Activated CD4-positive, alpha-beta T cell treated with anti-CD3 and anti-CD28 coated beads for 48 hours (primary cell): ENCODE results near the gene SERPIND1.
"Not testable (repeated sequence)": the region's sequence is repeated elsewhere in the genome, so short reads cannot be mapped to it uniquely, and the experiment has no call there.

Source experiments
- DNase-seq: peaks from one replicate; pipeline ENCODE4 v3.0.0-alpha.2; 2020

SERPIND1 gene, protein sequence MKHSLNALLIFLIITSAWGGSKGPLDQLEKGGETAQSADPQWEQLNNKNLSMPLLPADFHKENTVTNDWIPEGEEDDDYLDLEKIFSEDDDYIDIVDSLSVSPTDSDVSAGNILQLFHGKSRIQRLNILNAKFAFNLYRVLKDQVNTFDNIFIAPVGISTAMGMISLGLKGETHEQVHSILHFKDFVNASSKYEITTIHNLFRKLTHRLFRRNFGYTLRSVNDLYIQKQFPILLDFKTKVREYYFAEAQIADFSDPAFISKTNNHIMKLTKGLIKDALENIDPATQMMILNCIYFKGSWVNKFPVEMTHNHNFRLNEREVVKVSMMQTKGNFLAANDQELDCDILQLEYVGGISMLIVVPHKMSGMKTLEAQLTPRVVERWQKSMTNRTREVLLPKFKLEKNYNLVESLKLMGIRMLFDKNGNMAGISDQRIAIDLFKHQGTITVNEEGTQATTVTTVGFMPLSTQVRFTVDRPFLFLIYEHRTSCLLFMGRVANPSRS

DNA sequence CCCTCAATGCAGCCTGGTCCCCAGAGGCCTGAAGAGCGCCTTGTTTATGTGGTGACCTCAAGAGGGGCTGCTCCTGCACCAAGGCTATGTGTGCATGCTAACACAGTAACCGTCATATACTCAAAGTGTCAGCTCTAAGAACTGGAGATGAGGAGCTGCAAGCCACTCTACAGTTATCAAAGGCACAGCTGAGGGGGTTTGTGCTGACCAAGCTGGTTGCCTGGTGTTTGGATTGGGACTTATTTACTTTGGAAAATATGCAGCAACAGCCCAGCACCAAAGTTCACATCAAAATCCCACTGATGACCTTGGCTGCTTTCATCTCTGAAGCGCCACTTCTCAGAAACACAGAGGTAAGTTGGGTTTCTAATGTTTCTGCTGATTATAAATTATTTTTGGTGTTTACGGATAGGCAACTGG is at the start of gene SERPIND1:
Gene SERPIND1, plus strand, starts transcription at position 321 of the 420 bp plus-strand sequence. CDS start 5,200 bp downstream, outside the sequence.
- DNase-seq = no peak

DNA sequence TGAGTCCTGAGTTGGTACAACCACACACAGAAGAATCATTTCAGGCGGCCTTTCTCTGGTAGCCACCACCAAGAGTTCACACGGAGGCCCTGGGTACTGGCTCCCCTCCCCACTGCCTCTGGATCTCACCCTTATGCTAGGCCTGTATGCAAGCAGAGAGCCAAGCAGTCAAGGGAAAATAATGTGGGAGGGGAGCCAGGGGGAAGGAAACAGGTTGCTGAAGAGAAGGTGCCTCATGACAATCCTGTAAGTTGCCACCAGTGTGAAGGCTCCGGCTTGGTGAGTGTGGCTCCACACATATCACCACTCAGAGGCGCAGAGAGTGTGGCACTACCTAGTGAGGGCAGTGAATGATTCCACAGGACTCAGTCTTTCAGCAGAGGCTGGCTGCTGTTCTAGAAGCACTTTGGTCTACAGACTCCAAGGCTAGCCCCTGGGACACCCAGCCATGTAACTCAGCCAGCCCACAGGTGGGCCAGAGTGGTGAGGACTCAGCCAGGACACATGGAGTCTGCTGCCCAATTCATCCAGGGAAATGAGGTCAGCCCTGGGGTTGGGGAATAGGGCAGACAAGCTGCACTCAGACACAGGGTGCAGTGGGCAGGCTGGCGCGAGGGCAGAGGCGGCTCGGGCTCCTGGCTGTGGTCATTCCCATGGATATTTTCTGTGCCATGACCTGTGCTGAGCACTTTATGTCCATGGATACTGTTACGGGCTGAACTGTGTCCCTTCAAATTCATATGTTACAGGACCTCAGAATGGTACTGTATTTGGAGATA is 49.0 kb upstream of the SERPIND1 start:
- no peak for DNase-seq

DNA sequence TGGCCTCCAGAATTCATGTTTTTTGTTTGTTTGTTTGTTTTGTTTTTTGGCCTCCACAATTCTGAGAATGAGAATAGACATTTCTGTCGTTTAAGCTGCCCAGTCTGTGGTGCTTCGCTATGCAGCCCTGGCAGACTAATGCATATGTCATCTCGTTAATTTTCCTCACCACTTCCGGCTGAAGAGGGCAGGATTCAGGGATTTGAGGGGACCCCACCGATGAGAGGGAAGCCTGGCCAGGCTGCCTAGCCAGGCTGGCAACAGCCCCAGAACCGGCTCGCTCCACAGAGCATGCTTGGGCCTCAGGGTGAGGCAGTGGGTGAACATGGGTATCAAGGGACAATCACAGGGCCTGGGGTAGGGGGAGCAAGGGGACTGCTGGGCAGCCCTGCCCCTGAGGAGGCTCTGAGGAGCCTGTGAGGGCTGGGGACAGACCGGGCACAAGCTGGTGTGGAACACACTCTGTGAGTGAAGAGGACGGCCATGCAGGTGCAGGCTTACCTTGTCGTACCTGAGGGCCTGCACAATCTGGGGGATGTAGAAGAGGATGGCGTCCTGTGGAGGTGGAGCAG is 47.8 kb upstream of the SERPIND1 start:
- no peak for DNase-seq

DNA sequence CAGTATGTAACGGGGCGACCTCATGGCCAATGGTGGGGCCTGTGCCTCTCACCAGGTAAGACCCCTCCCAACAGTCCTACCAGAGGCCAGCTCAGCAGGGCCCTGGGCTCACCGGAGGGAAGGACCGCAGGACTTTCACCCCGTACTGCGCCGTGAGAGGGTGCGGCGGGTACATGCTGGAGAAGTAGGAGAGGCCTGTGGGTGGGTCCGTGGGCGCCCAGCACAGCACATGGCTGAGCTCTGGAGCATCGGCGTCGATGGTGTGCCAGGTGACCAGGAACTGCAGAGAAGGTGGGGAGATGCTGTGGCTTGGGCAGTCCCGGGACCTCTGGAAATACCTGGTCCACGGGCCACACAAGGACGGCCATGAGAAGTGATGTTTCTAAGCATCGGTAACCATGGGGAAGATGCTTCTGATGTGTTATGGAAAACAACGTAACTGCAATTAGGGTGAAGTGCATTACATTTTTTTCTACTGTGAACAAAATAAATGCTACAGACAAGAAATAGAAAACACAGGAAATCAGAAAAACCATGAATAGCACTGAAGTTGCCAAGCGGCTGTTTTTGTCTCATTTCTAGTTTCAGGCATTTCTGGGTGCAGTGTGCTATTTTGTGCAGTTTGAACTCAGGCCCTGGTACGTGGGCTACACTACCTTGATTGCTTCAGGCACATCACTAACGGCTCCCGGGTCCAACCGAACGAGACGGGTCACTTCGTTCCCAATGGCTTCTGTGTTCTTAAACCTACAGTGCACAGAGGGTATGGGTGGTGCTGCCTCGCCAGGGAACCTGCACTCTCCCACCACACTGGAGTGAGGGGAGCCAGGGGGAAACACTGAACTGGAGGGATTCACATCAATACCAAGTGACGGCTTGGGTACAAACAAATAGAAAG is 46.5 kb upstream of the SERPIND1 start:
- DNase-seq = no peak

DNA sequence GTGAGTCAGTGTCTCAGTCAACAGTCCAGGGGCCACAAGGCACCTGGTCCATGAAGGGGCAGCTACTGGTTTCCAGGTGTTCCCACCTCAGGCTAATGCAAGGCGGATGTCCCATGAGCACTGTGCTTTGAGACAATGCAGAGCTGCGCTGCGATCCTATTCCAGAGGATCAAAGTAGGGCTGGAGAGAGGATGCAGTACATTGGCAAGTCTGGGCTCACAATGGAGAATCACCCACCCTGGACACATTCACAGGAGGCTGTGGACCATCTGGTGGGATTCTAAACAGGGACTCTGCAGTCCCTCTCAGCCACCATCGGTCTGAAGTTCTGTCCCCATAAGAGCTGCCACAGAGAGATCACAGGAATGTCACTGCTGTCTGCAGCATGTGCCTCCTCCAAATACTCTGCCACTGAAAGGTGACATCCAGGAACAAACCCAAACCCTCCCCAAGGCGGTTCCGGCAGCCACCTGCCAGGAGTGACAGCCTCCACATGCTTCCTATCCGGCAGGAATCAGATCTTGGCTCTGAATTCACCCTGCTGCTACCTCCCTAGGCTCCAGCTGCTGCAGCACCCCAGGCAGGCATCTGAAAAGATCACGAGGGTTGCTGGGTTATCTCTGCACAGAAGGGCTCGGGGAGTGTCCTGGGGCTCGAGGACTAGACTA is 45.3 kb upstream of the SERPIND1 start:
- DNase-seq = no peak

DNA sequence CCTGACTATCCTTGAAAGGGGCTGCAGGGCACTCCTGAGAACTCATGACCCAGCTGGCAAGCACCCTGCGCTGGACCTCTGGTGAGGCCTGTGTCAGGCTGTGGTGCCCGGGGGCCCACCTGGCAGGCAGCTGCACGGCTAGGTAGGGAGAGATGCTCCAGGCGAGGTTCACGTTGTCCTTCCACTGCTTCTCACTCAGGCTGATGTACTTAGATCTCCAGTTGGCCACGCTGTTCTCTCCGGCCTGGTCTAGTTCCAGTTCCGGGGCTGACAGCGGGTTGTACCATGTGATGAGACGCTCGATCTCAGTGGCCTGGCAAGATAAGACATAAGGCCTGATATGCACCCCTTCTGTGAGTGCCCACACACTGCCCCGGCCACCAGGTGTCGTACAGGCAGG is 44.7 kb upstream of the SERPIND1 start:
- no peak for DNase-seq

DNA sequence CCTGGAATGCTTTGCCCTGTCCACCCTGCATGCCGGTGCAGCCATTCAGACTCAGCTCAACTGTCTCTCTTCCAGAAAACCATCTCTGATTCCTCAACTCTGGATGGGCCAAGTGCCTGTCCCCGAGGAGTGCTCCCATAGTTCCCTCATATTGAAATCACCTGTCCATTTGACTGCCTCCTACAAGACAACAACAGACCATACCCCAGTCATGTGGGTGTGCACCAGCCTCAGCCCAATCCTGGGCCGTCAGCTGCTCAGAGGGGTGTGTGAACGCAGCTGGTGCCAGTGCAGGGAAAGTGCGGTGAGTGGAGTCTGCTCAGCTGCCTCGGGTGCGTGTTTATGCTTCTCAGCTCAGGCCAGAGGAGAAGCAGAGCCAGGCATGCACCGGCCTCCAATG is 41.5 kb upstream of the SERPIND1 start:
- not testable (repeated sequence) for DNase-seq

DNA sequence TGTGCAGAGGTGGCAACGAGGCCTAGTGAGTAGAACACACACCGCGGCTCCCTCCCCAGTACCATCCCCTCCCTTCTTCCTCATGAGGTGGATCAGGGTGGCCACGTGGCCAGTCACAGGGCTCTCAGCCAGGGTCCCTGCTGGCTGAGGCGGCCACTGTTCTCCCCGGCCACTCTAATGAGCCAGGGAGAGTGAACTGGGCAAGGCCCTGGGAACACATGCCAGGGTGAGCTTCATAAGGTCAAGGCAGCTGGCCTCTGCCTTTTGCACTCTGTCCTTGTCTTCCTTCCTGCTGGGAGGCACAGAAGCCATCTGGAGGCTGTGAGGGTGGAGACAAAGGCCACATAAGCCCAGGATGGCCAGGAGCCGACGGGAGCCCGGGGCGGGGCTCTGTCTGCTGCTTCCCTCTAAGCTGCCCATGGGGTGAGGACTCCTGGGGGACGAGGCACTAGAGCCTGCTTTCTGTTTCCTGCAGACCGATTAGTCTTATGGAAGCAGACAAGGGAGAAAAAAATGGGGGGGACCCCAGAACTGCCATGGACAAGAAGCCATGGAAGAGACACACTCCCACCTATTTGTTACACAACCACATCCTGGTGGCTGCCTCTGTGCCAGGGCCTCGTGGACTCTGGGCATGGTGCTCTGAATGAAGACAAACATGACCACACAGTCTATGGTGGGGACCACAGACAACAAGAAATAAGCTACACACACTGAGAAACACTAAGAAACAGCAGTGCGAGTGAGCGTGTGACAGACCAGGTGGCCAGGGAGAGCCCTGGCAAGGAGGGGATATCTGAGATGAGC is 38.4 kb upstream of the SERPIND1 start:
- not testable (repeated sequence) for DNase-seq

DNA sequence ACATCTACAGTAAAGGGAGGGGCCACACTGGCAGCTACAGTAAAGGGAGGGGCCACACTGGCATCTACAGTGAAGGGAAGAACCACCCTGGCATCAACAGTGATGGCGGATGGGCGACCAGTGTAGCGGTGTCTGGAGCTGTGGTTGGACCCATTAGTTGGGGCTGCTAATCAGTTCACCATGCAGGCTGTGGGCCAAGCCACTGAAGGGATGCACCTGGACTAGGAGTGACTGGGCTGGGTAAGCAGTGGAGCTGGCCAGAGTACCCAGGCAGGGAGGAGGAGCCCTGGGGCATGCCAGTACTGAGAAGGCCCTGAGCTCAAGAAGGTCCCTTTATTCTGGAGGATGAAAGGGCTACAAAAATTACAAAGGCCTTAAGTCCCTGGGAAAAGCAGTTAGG is 37.0 kb upstream of the SERPIND1 start:
- not testable (repeated sequence) for DNase-seq

DNA sequence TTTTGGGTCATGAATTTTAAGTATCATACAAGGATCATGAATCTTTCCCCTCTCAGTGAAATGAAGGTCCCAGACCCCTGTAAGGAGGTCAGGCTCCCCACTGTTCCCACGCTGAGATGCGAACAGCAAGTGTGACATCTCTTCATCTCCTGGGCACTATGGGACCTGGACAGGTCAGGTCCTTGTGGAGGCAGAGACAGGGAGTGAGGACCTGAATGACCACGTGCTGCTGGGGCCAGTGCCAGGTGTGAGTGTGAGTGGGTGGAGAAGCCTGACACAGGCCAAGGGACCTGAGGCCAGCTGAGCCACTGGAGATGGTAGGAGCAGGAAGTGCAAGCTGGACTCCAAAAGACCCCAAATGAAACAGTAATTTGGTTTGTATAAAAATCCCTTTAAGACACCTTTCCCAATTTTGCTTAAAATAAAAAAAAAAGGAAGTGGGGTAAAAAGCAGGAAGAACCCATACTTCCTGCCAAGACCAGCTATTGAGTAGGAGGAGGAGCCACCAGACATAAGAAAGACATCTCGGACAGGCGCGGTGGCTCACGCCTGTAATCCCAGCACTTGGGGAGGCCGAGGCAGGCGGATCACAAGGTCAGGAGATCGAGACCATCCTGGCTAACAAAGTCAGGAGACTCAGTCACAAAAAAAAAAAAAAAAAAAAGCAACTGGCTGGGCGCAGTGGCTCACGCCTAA is 35.4 kb upstream of the SERPIND1 start:
- no peak for DNase-seq

DNA sequence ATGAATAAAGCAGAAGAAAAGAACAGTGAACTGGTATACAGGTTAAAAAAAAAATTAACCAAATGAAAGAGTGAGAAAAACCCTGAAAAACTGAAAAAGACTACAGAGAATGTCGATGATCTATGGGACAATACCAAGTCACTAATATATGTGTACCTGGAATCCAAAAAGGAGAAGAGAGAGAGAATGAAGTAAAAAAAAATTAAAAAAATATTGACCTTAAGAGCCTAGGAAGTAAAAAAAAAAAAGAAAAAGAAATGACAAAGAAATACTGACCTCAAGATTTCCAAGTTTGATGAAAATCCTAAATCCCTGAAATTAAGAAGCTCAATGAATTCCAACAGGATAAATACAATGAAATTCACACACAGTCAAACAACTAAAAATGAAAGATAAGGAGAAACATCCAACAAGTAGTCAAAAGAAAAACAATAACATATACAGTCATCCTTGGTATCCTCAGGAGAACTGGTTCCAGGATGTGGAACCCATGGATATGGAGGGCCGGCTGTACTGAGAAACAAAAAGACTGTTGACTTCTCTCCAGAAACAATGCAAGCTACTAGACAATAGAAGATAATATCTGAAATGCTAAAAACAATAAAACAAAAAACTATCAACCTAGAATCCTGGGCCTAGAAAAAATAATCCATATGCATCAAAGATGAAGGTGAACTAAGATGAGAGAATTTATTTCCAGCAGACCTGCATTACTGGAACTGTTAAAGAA is 33.5 kb upstream of the SERPIND1 start:
- DNase-seq = no peak

DNA sequence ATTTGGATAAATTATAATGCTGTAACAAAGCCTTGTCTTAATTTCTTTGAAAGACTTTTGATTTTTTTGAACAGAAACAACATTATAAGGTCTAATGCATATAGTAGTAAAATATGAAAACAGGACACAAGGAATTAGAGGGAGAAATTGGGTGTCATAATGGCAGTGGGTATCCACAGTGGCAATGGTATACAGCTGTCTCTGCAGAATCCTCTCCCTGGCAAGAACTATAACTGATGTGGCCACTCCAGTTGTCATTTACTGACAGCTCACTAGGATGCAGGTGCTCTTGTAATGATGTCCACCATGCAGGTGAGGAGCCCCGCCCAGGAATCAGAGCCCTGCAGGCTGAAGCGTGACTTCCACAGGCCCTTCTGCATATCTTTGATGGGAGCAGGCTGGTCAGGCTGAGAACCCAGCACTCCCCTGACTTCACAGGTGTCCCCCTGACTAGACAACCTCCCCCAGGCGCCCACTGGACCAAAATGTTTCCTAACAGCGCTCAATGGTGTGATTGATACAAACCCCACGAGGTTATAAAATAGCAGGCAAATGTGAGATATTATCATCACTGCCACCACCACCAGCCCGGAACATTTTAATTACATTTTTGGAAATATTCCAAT is 32.8 kb upstream of the SERPIND1 start:
- DNase-seq = no peak

DNA sequence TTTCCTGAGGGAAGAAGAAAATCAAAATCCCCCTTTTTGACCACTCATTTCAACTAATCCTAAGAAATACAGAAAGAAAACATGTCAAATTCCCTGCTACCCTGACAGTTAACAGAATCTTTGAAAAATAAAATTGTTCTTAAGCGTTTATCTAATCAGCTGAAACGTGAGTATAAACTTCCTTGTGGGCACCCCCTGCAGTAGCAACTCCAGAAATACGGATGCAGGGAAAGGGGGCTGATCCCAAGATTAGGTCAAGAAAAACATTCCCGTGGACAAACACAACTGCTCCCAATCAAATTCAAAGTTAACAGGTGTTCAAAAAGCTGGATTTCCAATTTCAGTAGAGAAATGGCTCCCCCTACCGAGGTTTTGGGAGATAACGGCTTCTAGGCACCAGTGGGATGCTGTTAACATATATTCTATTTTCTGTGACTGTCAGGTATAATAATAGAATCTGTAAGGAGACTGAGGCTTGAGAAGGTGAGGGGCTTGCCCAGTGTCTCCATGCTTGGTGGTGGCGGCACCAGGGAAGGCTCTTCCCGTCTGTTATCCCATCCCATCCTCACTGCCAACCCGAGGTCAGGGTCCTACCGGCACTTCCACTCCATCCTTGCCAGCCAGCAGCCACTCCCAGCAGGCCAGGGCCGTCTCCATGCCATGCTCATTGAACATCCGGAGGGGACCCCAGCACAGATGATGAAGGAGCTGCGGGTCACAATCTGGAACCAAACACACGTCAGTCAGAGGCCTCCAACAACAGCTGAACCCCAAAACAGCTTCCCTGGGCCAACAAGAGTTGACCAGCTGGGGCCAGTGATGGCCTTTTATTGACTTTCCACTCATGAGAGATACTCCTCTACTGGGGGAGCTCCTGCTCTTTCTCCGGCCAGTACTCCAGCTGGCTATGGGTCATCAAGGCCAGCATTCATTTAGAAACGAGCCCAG is 32.0 kb upstream of the SERPIND1 start:
- DNase-seq = peak; percentile 53

DNA sequence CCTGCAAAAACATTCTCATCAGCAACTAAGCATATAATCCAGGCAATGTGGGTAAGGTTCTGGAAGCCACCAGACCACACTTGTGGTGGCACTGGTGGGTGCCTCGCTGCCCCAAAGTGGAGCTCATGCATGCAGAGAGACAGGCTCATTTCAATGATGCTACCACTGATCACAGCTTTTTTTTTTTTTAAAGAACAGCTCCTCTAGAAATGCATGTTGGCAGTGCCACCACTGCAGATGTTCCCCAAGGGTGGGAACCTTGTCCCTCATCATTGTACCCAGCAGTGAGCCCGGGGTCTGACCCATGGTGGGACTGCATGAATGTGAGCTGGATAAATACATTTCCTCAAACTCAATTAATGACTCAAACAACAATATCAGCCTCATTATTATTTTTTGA is 31.1 kb upstream of the SERPIND1 start:
- DNase-seq = no peak

DNA sequence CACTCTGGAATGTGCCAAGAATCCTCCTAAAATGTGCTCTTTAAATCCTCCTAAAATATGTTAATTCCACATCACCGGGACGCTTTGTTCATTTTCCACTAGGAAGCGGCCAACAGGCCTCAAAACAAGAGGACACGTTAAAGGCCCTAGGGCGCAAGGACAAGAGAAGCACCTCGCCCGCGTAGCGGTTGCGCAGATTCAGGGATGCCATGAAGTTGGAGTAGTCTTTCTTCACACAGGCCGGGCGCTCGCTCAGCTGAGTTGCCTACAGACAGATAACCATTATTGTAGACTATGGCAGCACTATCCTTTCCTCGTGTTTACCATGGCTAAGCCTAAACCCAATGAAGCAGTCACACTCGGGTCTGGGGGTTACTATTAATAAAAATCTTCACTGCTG is 29.5 kb upstream of the SERPIND1 start:
- DNase-seq = no peak

DNA sequence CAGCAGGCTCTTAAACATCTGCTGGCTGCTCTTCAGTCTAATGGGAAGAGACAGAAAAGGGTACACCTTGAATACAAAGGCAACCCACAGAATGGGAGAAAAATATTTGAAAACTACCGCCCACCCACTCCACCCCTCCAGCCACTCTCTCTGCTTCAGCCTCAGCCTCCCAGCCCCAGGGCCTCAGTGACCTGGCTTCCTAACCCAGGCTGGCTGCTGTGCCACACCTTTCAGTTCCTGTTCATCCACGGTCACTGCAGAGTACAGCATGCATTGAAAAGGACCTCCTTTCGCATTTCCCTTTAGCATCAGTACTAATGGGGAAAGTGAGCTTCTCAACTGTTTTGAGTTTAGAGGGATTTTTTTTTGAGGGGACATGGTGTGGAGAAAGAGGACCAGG is 28.8 kb upstream of the SERPIND1 start:
- no peak for DNase-seq

DNA sequence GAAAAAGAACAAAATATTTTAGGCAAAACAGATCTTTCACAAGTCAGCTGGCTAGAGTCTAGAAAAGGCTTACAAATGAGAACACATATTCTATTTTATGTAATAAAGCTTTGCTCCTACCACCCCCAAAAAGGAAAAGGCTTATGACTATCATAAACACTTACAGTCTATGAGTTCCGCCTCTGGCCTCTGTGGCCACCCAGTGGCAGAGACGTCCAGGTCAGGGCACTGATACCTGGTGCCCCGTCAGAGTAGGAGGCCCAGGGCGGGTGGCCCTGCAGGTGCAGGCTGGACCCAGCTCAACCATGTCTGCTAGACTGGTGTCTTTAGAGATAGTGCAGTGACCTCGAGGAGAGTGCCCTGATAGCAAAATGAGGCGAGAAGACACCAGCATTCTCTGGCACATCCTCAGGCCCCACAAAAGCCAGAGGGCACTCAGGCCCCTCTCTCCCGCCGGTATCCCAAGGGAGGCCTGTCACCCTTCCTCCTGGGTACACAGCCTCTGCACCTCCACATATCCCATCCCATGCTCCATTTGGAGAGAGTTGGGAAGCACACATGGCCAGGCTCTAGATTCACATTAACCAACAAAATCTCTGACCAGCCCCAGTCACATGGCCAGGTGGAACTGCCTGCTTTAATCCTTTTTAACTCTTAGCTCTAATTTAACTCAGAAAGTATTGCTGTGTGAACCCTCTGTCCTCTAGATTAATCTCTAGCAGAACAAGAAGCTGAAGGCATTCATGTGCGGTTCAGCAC is 27.3 kb upstream of the SERPIND1 start:
- no peak for DNase-seq
